ENCODE data around the gene ANKRD33B.
"Not testable (repeated sequence)": the region's sequence is repeated elsewhere in the genome, so short reads cannot be mapped to it uniquely, and the experiment has no call there.

ANKRD33B gene

DNA sequence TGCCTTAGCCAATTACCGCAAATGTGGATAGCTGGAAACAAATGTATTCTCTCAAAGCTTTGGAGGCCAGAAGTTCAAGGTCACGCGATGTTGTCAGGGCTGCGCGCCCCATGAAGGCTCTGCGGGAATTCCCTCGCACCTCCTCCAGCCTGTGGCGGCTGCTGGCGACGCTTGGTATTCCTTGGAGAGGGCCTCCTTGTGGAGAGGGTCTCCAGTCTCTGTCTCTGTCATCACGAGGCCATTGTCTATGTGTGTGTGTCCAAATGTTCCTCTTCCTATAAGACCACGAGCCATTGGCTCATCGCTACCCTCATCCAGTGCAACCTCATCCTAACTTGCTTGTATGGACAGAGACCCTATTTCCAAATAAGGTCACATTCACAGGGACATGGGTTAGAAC, 97.5 kb downstream of the ANKRD33B start:
- in situ Hi-C loops (cut with MboI; ENCODE audit: low sequenced_read_pairs, unreplicated experiment): no loop called here

DNA sequence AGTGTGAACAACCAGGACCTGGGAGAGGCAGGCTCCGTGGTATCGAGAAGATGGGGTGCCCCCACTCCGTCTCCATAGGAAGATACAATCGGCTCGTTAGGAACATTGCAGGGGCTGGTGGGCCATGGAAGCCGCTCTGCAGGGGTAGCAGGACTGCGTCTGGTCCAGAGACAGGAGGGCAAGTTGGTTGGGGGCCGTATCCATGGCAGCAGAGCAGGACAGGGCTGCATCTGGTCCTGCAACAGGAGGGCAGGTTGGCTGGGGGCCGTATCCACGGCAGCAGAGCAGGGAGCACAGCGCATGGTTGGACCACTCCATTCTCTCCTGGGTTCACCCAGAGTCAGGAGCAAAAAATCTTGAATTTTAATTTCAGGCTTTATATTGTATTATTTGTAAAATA, 98.2 kb downstream of the ANKRD33B start:
- TF ChIP-seq, protein P1, sequence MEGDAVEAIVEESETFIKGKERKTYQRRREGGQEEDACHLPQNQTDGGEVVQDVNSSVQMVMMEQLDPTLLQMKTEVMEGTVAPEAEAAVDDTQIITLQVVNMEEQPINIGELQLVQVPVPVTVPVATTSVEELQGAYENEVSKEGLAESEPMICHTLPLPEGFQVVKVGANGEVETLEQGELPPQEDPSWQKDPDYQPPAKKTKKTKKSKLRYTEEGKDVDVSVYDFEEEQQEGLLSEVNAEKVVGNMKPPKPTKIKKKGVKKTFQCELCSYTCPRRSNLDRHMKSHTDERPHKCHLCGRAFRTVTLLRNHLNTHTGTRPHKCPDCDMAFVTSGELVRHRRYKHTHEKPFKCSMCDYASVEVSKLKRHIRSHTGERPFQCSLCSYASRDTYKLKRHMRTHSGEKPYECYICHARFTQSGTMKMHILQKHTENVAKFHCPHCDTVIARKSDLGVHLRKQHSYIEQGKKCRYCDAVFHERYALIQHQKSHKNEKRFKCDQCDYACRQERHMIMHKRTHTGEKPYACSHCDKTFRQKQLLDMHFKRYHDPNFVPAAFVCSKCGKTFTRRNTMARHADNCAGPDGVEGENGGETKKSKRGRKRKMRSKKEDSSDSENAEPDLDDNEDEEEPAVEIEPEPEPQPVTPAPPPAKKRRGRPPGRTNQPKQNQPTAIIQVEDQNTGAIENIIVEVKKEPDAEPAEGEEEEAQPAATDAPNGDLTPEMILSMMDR (IDR thresholded peaks at IDR 0.05; ENCODE audit: borderline replicate concordance, control extremely low read depth, extremely low read depth, insufficient read depth, missing control alignments): no peak
- in situ Hi-C loops (cut with MboI; ENCODE audit: low sequenced_read_pairs, unreplicated experiment): no loop called here
- no peak for DNase-seq (ENCODE audit: low spot score)

More for the DNA sequence above, 97.5 kb downstream of the ANKRD33B start:
- TF ChIP-seq, protein P1 (IDR thresholded peaks at IDR 0.05; ENCODE audit: borderline replicate concordance, control extremely low read depth, extremely low read depth, insufficient read depth, missing control alignments): no peak
- DNase-seq (ENCODE audit: low spot score): no peak

DNA sequence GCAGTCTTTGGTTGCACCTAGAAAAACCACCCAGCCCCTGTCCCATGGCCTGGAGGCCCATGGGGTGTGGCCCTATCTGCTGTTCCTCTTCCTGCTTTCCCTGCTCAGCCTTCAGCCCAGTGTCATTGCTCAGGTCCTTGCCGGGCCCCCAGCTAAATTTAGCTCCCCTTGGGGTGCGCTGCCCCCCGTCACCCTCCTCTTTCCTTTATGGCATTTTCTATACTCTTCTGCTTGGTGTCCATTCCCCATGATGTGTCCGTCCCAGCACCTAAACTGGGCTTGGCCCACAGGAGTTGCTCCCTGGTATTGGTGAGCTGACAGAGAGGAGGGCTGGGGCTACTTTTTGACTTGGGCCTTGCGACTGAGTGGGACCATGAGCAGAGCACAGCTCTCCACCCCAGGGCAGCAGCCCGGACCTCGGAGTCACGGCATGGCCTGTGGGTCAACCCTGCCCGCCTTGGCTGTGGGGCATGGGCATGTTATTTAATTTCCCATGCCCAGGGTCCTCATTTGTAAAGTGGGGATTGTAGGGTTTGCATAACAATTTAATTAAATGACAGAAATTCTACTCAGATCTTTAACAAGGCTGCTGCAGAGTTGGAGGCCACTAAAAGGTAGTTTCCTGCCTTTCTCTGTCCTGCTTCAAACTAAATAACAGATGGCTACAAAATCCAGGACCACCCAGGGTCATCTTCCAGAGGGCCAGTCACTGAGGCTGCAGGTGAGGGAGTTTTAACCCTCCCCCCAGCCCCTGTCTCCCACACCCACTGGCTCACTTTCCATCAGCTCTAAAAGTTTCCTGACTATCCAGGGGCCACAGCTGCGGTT, 99.0 kb downstream of the ANKRD33B start:
- DNase-seq (ENCODE audit: low spot score): no peak
- TF ChIP-seq, protein P1 (IDR thresholded peaks at IDR 0.05; ENCODE audit: borderline replicate concordance, control extremely low read depth, extremely low read depth, insufficient read depth, missing control alignments): no peak
- in situ Hi-C loops (cut with MboI; ENCODE audit: low sequenced_read_pairs, unreplicated experiment): no loop called here

DNA sequence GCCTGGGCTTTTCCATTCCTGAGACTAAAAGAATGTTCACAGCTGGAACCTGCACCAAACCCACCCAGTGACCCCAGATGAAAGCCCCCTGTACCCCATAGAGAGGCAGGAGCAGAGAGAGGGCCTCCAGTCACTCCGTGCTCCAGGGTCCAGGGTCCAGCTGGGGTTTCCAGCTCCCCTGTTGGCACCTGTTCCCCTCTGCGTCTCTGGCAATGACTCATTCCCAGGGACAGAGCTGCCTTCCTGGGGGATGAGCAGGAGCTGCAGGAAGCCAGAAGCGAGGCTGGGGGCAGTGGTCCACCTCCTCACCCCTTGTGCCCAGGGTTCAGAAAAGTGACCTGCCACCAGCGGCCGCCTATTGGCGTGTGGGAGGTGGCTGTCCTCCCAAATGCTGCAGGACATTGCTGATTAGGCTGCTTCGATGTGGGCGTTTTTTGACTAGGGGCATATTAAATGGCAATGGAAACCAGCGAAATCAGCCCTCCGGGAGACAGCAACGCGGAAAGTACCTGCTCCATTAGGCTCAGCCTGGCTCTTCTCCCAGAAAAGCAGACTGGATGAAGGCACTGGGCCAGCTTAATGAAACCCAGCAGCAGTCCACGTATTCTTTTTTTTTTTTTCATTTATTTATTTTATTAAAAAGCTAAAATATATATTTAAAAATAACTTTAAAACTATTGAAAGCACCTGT, 99.8 kb downstream of the ANKRD33B start:
- TF ChIP-seq, protein P1 (IDR thresholded peaks at IDR 0.05; ENCODE audit: borderline replicate concordance, control extremely low read depth, extremely low read depth, insufficient read depth, missing control alignments): no peak
- no peak for DNase-seq (ENCODE audit: low spot score)
- in situ Hi-C loops (cut with MboI; ENCODE audit: low sequenced_read_pairs, unreplicated experiment): no loop called here

DNA sequence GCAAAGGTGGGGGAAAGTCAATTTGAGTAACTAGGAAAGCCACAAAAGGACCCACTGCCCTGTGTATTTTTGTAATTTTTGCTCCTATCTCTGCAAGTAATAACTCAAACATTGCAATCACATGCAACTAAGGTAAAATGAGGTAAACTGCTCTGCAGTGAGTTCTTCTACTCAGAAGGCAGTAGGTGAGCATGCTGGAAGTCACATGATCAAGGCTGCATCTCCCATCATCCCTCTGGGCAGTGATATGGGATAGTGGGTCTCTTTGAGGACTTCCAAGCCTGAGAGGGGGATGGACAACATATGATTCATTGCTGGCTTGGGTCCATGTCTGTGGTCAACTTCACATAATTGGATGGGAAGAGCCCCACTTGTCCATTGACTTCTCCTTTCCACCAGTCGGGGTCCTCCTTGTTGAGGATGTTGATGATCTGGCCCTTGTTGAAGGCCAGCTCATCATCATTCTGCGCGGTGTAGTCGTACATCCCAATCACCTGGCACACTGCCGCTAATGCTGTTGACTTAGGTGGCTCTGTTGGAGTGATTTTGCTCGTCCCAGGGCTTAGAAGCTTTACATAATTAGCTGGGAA, 100.4 kb downstream of the ANKRD33B start:
- in situ Hi-C loops (cut with MboI; ENCODE audit: low sequenced_read_pairs, unreplicated experiment); DNase-seq (ENCODE audit: low spot score): not testable (repeated sequence)

DNA sequence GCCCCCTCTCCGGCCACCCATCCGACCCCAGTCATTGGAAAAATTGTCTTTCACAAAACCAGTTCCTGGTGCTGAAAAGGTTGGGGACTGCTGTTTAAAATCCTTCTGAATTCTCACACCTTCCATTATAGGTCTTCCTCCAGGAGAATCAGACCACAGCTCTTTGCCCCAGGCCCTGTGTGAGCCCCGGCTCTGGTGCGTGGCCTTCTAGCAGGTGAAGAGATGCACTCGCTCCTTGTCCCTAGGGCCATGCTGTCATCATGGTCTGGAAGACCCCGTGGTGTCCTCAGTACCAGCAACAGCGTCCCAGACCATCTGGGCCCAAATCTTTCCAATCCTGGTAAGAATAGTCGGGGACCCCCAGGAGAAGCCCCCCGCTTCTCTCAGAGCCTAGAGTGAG, 101.9 kb downstream of the ANKRD33B start:
- TF ChIP-seq, protein P1 (IDR thresholded peaks at IDR 0.05; ENCODE audit: borderline replicate concordance, control extremely low read depth, extremely low read depth, insufficient read depth, missing control alignments): no peak
- in situ Hi-C loops (cut with MboI; ENCODE audit: low sequenced_read_pairs, unreplicated experiment): no loop called here
- DNase-seq (ENCODE audit: low spot score): no peak
